Neuron (in vitro differentiated cells): ENCODE results near the gene SPSB4.

ENCODE experiments used
- H2AFZ ChIP-seq: one replicate; pipeline ENCODE4 v1.6.1; 2013; ENCODE audit warnings: low read depth, mild to moderate bottlenecking, inconsistent platforms, low read length, moderate library complexity
- H3K27me3 ChIP-seq: one replicate; pipeline ENCODE4 v1.6.1; 2013; ENCODE audit warnings: low read length; ENCODE audit not compliant: insufficient read depth
- H3K36me3 ChIP-seq: one replicate; pipeline ENCODE4 v1.6.1; 2013; ENCODE audit warnings: low read length; ENCODE audit not compliant: insufficient read depth
- H3K4me1 ChIP-seq: one replicate; pipeline ENCODE4 v1.6.1; 2013; ENCODE audit warnings: low read length; ENCODE audit not compliant: insufficient read depth
- H3K4me3 ChIP-seq: 2 replicates; pipeline ENCODE4 v1.5.1; 2013; ENCODE audit warnings: mild to moderate bottlenecking, low read length, moderate library complexity
- H3K9me3 ChIP-seq: one replicate; pipeline ENCODE4 v1.6.1; 2013; ENCODE audit warnings: low read length

SPSB4 gene

GRCh38 chr3:141181819-141182218, 130.7 kb downstream of the SPSB4 start:
- no peak overlapping the region for H3K4me3 ChIP-seq
- H3K9me3 ChIP-seq: peaks cover 7% of the 10 kb centered on the region
- H3K4me1 ChIP-seq: no peaks in the 10 kb centered on the region
- no peaks in the 10 kb centered on the region for H3K27me3 ChIP-seq
- H2AFZ ChIP-seq: no peak overlapping the region
- no peaks in the 10 kb centered on the region for H3K36me3 ChIP-seq

- Histone ChIP-seq H3K36me3 (no peaks in the 10 kb centered on the region), H3K9me3 (peaks cover 7% of the 10 kb centered on the region), H2AFZ (no peak overlapping the region), H3K4me1 (no peaks in the 10 kb centered on the region), H3K27me3 (no peaks in the 10 kb centered on the region), H3K4me3 (no peak overlapping the region)
Observed at GRCh38 chr3:141183606-141184005, 132.5 kb downstream of the SPSB4 start.

- H3K36me3 ChIP-seq: no peaks in the 10 kb centered on the region
- H3K27me3 ChIP-seq: no peaks in the 10 kb centered on the region
- no peak overlapping the region for H2AFZ ChIP-seq
- H3K4me3 ChIP-seq: no peak overlapping the region
- no peaks in the 10 kb centered on the region for H3K4me1 ChIP-seq
- H3K9me3 ChIP-seq: peaks cover 3% of the 10 kb centered on the region
Observed at GRCh38 chr3:141184430-141184829, 133.3 kb downstream of the SPSB4 start.

- no peaks in the 10 kb centered on the region for H3K4me1 ChIP-seq
- peaks cover 7% of the 10 kb centered on the region for H3K9me3 ChIP-seq
- no peak overlapping the region for H2AFZ ChIP-seq
- no peak overlapping the region for H3K4me3 ChIP-seq
- no peaks in the 10 kb centered on the region for H3K27me3 ChIP-seq
- H3K36me3 ChIP-seq: no peaks in the 10 kb centered on the region
Observed at GRCh38 chr3:141191097-141191749, 140.1 kb downstream of the SPSB4 start.

- Histone ChIP-seq H3K4me3 (no peak overlapping the region), H3K27me3 (no peaks in the 10 kb centered on the region), H2AFZ (no peak overlapping the region), H3K9me3 (peaks cover 7% of the 10 kb centered on the region), H3K4me1 (no peaks in the 10 kb centered on the region), H3K36me3 (no peaks in the 10 kb centered on the region)
Observed at GRCh38 chr3:141192345-141192744, 141.2 kb downstream of the SPSB4 start.

GRCh38 chr3:141193066-141193830, 142.1 kb downstream of the SPSB4 start:
- Histone ChIP-seq H3K36me3 (no peaks in the 10 kb centered on the region), H3K4me1 (no peaks in the 10 kb centered on the region)

More at GRCh38 chr3:141193066-141193830, 142.1 kb downstream of the SPSB4 start:
- no peak overlapping the region for H3K4me3 ChIP-seq
- no peak overlapping the region for H2AFZ ChIP-seq
- no peaks in the 10 kb centered on the region for H3K27me3 ChIP-seq
- H3K9me3 ChIP-seq: peaks cover 7% of the 10 kb centered on the region
